K562 (cell line): ENCODE results near the gene ANAPC13.

Source experiments
- CTCF ChIP-seq, 3 experiments: IDR thresholded peaks in 2 of 3; conservative IDR thresholded peaks in 1 of 3; 2 replicates each; pipeline ENCODE4 v1.5.1; 2011 to 2012; ENCODE audit warnings: low read length in 3 of 3, mild to moderate bottlenecking in 3 of 3, control low read depth in 2 of 3, improper control_type of control experiment in 1 of 3, inconsistent platforms in 1 of 3, low read depth in 1 of 3, mixed read lengths in 1 of 3, moderate library complexity in 1 of 3; ENCODE audit not compliant: insufficient read depth in 2 of 3
- MYC ChIP-seq, 2 experiments: fragments of 250-450 bp in 1 of 2; sonication (Bioruptor Pico) in 1 of 2; IDR thresholded peaks; 2 replicates each; pipeline versions ENCODE4 v1.5.1 to v1.6.1; 2012 to 2021; ENCODE audit warnings: low read depth in 2 of 2, borderline replicate concordance in 1 of 2, improper control_type of control experiment in 1 of 2, low read length in 1 of 2, mild to moderate bottlenecking in 1 of 2, moderate library complexity in 1 of 2
- SMARCC2 ChIP-seq: fragments of 450-650 bp; IDR thresholded peaks from 2 replicates; pipeline ENCODE4 v1.6.1; 2017; ENCODE audit warnings: antibody characterized with exemption, moderate library complexity, mild to moderate bottlenecking, low read depth

- TF ChIP-seq CTCF (IDR thresholded peaks at IDR 0.05 in 2 of 3, conservative IDR thresholded peaks at IDR 0.05 in 1 of 3; ENCODE audit: insufficient read depth in 2 of 3, low read depth in 1 of 3, low read length in 3 of 3) (no peak), SMARCC2 (no peak), MYC (IDR thresholded peaks at IDR 0.05; ENCODE audit: low read depth, low read length) (no peak), MYC (CRISPR knock-in tag; IDR thresholded peaks at IDR 0.05; ENCODE audit: borderline replicate concordance, low read depth) (no peak)
Measured at GRCh38 chr3:134535186-134535970, 49.6 kb upstream of the ANAPC13 start.
